Activated CD8-positive, alpha-beta memory T cell treated with anti-CD3 and anti-CD28 coated beads, Interleukin-2, amount 50 U/mL, for 24 hours (primary cell): Measurements from ENCODE around the gene LATS1.
"Not testable (repeated sequence)": the region's sequence is repeated elsewhere in the genome, so short reads cannot be mapped to it uniquely, and the experiment has no call there.

Experiments used
- DNase-seq: peaks from one replicate; pipeline ENCODE4 v3.0.0-alpha.2; 2020; ENCODE audit errors: extremely low read depth

The LATS1 gene

GRCh38 chr6:149728499-149729234 is 10.8 kb upstream of the LATS1 start:
- DNase-seq = no peak

GRCh38 chr6:149727793-149728498 is 10.0 kb upstream of the LATS1 start:
- DNase-seq = no peak

GRCh38 chr6:149725785-149726184 is 7.9 kb upstream of the LATS1 start:
- no peak for DNase-seq

GRCh38 chr6:149723771-149724417 is 6.0 kb upstream of the LATS1 start:
- no peak for DNase-seq

GRCh38 chr6:149723262-149723661 is 5.4 kb upstream of the LATS1 start:
- no peak for DNase-seq

GRCh38 chr6:149719531-149719930 is 1.6 kb upstream of the LATS1 start:
- no peak for DNase-seq

GRCh38 chr6:149717255-149717587 is 680 bp downstream of the LATS1 start:
- no peak for DNase-seq

GRCh38 chr6:149716181-149716963 is 1.5 kb downstream of the LATS1 start:
- no peak for DNase-seq

- no peak for DNase-seq
Measured at GRCh38 chr6:149714442-149714841, 3.5 kb downstream of the LATS1 start.

GRCh38 chr6:149711711-149712110 is 6.2 kb downstream of the LATS1 start:
- no peak for DNase-seq

GRCh38 chr6:149701714-149702113 is 16.2 kb downstream of the LATS1 start:
- DNase-seq = no peak

GRCh38 chr6:149699150-149699549 is 18.8 kb downstream of the LATS1 start:
- no peak for DNase-seq

GRCh38 chr6:149698175-149698574 is 19.7 kb downstream of the LATS1 start:
- DNase-seq = no peak

GRCh38 chr6:149696901-149697300 is 21.0 kb downstream of the LATS1 start:
- no peak for DNase-seq

- no peak for DNase-seq
Measured at GRCh38 chr6:149694921-149695320, 23.0 kb downstream of the LATS1 start.

- DNase-seq = no peak
Measured at GRCh38 chr6:149691201-149691600, 26.7 kb downstream of the LATS1 start.

- no peak for DNase-seq
Measured at GRCh38 chr6:149686230-149686629, 31.7 kb downstream of the LATS1 start.

GRCh38 chr6:149683256-149683859 is 34.5 kb downstream of the LATS1 start:
- no peak for DNase-seq

- not testable (repeated sequence) for DNase-seq
Measured at GRCh38 chr6:149681845-149682244, 36.1 kb downstream of the LATS1 start.

GRCh38 chr6:149681209-149681608 is 36.7 kb downstream of the LATS1 start:
- no peak for DNase-seq

GRCh38 chr6:149680503-149680902 is 37.4 kb downstream of the LATS1 start:
- no peak for DNase-seq

GRCh38 chr6:149672265-149672664 is 45.6 kb downstream of the LATS1 start:
- DNase-seq = not testable (repeated sequence)
